ENCODE data around the gene TFB1M.

The TFB1M gene

GRCh38 chr6:155349956-155350355 is 35.7 kb upstream of the TFB1M start (continued):
- no peak for TF ChIP-seq AEBP2 (tag by site-specific recombination; IDR thresholded peaks at IDR 0.05; ENCODE audit: borderline replicate concordance)

GRCh38 chr6:155349129-155349528 is 34.8 kb upstream of the TFB1M start:
- CTCF ChIA-PET: no interaction called here
- POLR2A ChIA-PET: no interaction called here
- Histone ChIP-seq H3K36me3 (ENCODE audit: control insufficient read depth in 2 of 2, insufficient read depth in 1 of 2, low read length in 2 of 2) (no peaks in the 10 kb centered on the region), H3K27ac (ENCODE audit: extremely low read depth, low read depth, low read length) (no peak overlapping the region), H3K9me3 (ENCODE audit: control insufficient read depth, insufficient read depth, low read depth, low read length) (no peaks in the 10 kb centered on the region), H3K4me3 (ENCODE audit: low read depth, low read length) (no peak overlapping the region), H3K4me1 (ENCODE audit: control insufficient read depth, insufficient read depth, low read length) (no peaks in the 10 kb centered on the region)
- TF ChIP-seq ZNF488 (tag by site-specific recombination; IDR thresholded peaks at IDR 0.05): no peak
- no peak for TF ChIP-seq REPIN1 (tag by site-specific recombination; IDR thresholded peaks at IDR 0.05; ENCODE audit: low read depth)

GRCh38 chr6:155347800-155348199 is 33.5 kb upstream of the TFB1M start:
- Histone ChIP-seq H3K9me3 (ENCODE audit: control insufficient read depth, insufficient read depth, low read depth, low read length) (no peaks in the 10 kb centered on the region), H3K36me3 (ENCODE audit: control insufficient read depth in 2 of 2, insufficient read depth in 1 of 2, low read length in 2 of 2) (no peaks in the 10 kb centered on the region), H3K4me1 (ENCODE audit: control insufficient read depth, insufficient read depth, low read length) (no peaks in the 10 kb centered on the region), H3K4me3 (ENCODE audit: low read depth, low read length) (no peak overlapping the region), H3K27ac (ENCODE audit: extremely low read depth, low read depth, low read length) (no peak overlapping the region)
- ChIA-PET POLR2A (no interaction called here), CTCF (no interaction called here)
- no peak for TF ChIP-seq PRDM4 (tag by site-specific recombination; IDR thresholded peaks at IDR 0.05)
- no peak for TF ChIP-seq ZNF324 (tag by site-specific recombination; IDR thresholded peaks at IDR 0.05)
- no peak for TF ChIP-seq ZBTB44 (tag by site-specific recombination; IDR thresholded peaks at IDR 0.05)
- no peak for TF ChIP-seq ELK4 (IDR thresholded peaks at IDR 0.05; ENCODE audit: borderline replicate concordance, low read depth, low read length)
- TF ChIP-seq TSHZ1 (tag by site-specific recombination; IDR thresholded peaks at IDR 0.05; ENCODE audit: borderline replicate concordance): no peak
- TF ChIP-seq ZNF302 (tag by site-specific recombination; IDR thresholded peaks at IDR 0.05; ENCODE audit: low read depth): no peak
- TF ChIP-seq ZNF280C (tag by site-specific recombination; IDR thresholded peaks at IDR 0.05): no peak
- no peak for TF ChIP-seq ZNF174 (tag by site-specific recombination; IDR thresholded peaks at IDR 0.05)
- no peak for TF ChIP-seq ZNF24 (tag by site-specific recombination; IDR thresholded peaks at IDR 0.05)
- no peak for TF ChIP-seq ZNF335 (tag by site-specific recombination; conservative IDR thresholded peaks at IDR 0.05)
- TF ChIP-seq SP7 (tag by site-specific recombination; IDR thresholded peaks at IDR 0.05): no peak
